Suprapubic skin (tissue), 3 donors: ENCODE measurements around the gene TLR7.

Experiments
- CTCF ChIP-seq, 2 donors: fragments of 200-600 bp in 1 of 2; fragments of 450-650 bp in 1 of 2; sonication (generic) in 1 of 2; IDR thresholded peaks; one replicate each; pipeline ENCODE4 v1.5.1; 2016 to 2019; ENCODE audit warnings: antibody characterized with exemption in 2 of 2, mild to moderate bottlenecking in 1 of 2, moderate library complexity in 1 of 2
- POLR2A ChIP-seq, 2 donors: fragments of 450-650 bp; IDR thresholded peaks; one replicate each; pipeline ENCODE4 v1.6.1; 2017; ENCODE audit warnings: antibody characterized with exemption in 2 of 2, mild to moderate bottlenecking in 2 of 2, moderate library complexity in 2 of 2

DNA sequence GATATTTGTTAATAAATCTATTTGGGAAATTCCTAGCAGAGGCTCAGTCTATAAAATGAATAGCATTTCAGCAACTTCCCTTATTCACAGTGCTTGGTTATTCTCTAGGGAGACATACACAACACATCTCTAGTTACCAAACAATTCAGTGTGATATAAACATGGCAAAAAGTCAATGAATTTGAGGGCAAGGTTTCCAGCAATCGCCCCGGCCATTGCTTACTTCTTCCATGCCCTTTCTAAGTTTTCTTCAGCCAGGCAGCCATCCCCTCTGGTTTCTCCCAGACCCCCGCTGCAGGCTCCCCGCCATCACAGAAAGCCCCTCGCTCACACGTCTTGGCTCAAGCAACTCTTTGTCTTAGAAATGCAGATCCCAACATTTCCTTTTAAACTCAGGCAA, 4.4 kb downstream of the TLR7 start:
- no peak for TF ChIP-seq POLR2A (IDR thresholded peaks at IDR 0.05)
- no peak for TF ChIP-seq CTCF (IDR thresholded peaks at IDR 0.05)
